Measurements from ENCODE around the gene UBN1.

DNA sequence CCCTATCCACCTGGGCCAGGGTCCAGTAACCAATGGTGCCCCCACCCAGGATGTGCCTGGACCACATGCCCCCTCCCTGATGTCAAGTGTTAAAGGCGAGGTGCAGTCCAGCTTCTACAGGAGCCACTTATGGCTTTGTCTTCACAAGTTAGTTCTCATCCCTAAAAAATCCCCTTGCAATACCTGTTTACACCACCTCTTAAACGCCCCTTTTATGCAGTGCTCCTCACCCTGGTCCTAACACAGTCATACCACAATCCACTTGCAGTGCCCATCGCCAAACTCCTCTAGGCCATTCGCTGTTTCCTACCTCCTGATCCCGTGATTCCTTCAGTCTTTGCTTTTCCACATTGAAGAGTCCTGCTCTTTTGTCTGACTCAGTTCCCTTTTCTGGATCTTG, 7.3 kb upstream of the UBN1 start:
- TF ChIP-seq, protein P1, sequence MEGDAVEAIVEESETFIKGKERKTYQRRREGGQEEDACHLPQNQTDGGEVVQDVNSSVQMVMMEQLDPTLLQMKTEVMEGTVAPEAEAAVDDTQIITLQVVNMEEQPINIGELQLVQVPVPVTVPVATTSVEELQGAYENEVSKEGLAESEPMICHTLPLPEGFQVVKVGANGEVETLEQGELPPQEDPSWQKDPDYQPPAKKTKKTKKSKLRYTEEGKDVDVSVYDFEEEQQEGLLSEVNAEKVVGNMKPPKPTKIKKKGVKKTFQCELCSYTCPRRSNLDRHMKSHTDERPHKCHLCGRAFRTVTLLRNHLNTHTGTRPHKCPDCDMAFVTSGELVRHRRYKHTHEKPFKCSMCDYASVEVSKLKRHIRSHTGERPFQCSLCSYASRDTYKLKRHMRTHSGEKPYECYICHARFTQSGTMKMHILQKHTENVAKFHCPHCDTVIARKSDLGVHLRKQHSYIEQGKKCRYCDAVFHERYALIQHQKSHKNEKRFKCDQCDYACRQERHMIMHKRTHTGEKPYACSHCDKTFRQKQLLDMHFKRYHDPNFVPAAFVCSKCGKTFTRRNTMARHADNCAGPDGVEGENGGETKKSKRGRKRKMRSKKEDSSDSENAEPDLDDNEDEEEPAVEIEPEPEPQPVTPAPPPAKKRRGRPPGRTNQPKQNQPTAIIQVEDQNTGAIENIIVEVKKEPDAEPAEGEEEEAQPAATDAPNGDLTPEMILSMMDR (IDR thresholded peaks at IDR 0.05) = no peak
- no peak for TF ChIP-seq POLR2A (IDR thresholded peaks at IDR 0.05)
